ENCODE data around the gene ABHD16A.

Gene ABHD16A

DNA sequence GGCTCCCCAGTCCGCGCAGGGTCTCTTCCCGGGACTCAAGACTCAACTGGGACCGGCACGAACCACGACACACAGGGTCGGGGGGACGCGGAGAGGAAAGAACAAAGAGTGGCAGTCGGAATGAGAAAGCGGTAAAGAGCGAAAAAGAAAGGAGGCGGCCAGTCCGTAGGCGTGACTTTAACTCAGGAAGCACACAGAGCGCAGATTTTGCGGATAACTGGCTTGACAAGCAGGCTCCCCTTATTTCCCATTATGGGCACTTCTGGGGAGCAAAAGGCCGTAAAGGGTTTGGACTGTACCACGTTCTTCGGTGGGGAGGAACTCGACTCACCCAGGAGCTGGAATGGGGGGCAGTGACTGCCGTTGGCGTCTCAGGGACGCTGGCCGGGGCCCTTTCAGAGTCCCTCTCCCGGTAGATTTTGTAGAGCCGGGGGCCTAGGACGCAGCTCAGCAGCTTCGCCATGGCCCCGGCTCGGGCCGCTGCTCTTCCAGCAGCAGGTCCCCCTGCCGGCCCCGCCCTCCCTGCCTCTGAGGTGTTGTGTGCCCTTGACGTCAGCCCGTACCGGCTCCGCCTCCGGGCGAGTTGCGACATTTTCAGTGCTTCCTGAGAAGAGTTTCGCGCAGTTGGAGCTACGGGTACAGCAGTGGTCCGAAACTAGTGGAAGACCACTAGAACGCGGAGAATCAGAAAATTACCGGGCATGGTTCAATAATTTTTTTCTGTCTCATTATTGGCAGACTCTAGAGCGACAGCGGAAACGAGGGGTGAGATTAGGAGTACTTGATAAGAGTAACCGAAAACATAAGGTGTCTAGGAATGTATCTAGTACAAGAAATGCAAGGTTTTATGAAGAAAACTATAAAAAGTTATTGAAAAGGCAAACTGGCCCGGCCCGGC, at the start of gene ABHD16A:
Gene ABHD16A (minus strand): TSS at position 506 of the 898 bp plus-strand sequence. CDS start 43 bp downstream, at position 463.
- peak; percentile 96 to 100 (median 98) for DNase-seq
- intact Hi-C loops (cut with DNase I) = loop anchor here (2.0 to 10.0 kb wide), 2 partner anchors 92 to 160 kb away; partner anchors contain the start of genes NEU1 and VARS1

DNA sequence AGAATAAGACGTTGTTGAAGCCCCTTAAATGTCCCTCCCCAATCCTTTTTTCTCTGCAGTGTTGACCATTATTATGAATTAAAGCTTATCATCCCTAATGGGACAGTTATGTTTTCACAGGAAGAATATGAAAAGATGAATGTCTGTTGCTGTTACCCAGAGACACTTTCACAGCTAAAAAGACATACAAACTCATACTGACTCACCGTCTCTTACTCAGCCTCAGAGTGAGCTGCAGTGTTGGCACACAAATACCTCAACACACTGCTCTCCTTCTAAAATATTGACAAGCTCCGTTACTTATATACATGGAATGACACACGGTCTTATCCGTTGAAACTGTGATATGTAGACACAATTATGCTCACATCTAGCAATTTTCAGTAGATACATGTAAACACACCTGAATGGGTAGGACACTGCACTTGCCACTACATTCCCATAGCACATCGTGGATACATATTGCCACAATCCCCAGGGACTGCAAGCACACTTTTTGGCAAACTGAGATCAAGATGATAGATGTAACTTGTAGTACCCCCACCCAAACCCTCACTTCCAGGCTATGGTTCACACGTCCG, 49.7 kb upstream of the ABHD16A start:
- no peak for DNase-seq
- intact Hi-C loops (cut with DNase I) = no loop called here

DNA sequence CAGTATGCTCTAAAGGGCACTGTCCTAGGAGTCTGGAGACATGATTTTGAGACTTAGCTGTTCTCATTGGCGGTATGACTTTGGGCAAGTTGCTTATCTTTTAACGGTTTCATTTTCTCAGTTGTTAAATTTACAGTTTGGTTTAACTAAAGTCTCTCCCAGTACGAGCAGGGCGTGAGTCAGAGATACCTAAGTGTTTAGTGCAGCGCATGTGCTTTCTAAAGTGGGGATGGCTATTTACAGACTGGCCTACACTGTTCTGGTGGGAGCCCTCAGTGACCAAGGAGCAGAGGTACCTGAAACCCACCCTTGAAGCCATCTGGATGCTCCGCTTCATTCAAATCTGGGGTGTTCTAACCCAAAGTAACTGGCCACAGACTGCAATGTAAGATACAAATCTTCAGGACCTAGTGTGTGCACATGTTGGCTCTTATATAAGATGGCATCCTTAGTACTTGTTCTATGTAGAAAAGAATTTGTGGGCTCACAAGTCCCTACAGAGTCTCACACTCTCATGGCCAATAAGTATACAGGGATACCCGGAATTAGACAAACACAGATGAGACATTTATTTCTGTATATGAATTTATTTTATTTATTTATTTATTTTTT, 47.4 kb upstream of the ABHD16A start:
- intact Hi-C loops (cut with DNase I) = no loop called here
- no peak for DNase-seq

DNA sequence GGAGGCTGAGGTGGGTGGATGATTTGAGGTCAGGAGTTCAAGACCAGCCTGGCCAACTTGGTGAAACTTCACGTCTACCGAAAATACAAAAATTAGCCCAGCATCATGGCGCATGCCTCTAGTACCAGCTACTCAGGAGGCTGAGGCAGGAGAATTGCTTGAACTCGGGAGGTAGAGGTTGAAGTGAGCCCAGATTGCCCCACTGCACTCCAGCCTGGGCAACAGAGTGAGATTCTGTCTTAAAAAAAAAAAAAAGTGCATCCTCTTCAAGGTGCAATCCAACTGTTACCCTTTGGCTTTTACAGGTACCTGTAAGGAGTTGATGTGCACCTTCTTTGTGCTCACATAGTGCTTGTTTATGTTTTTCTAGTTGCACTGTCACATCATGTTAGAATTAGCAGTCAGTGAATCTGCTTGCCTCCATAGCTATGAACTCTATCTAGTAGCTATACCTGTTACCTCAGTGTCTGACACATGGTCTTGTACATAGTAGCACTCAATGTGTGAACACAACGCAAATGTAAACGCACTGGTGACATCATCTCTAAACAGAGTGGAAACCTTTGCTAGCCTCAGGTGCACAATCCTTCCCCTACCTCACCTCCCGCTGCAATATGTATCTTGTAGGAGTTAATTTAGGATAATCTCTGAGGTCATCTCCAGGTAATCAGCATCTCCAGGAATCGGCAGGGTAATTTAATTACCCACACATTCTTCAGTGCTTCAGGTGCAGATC, 46.3 kb upstream of the ABHD16A start:
- intact Hi-C loops (cut with DNase I) = no loop called here
- no peak for DNase-seq

DNA sequence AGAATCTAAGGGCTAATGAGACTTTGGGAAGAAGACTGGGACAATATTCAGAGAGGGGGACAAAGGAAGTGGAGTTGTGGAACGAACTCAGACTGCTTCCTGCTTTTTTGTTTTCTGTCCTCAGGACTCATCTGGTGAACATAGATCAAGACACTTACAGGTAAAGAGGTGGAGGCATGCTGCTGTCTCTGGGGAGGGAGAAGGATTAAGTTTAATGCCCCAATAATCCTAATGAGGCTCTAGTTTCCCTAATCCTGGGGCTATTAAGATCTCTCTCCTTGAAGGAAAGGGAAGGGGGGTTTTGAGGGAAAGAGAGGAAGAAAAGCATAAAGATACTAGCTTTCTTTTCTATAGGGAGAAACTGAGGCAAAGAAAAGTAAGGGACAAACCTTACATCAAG, 41.3 kb upstream of the ABHD16A start:
- no peak for DNase-seq
- intact Hi-C loops (cut with DNase I) = no loop called here

DNA sequence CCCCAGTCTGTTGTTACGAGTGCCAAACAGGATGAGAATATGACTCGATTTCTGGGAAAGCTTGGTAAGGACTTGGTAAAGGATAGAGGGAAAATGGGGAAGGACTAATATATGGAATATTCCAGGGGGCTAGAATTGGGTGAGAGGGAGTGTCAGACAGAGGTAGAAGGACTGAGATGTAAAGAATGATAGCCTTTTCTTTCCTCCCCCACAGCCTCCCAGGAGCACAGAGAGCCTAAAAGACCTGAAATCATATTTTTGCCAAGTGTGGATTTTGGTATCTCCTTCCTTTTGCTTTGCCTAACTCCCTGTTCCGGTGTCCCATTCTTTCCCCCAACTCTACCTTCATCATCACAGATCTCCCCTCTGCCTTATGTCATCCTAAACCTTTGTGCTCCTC, 39.8 kb upstream of the ABHD16A start:
- intact Hi-C loops (cut with DNase I) = no loop called here

DNA sequence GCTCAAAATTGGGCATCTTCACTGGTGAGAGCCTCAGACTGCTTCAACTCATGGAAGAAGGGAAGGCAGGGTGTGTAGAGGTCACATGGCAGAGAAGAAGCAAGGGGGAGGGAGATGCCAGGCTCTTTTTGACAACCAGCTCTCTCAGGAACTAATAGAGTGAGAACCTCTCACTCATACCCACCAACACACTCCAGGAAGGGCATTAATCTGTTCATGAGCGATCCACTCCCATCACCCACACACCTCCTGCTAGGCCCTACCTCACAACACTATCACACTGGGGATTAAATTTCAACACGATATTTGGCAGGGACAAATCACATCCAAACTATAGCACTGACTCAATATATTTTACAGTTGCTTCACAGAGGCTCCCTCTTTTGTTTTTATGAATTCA, 38.7 kb upstream of the ABHD16A start:
- intact Hi-C loops (cut with DNase I) = no loop called here
- peak in 1 of 10 donors; percentile 8 for DNase-seq

More for the DNA sequence above, 39.8 kb upstream of the ABHD16A start:
- no peak for DNase-seq

DNA sequence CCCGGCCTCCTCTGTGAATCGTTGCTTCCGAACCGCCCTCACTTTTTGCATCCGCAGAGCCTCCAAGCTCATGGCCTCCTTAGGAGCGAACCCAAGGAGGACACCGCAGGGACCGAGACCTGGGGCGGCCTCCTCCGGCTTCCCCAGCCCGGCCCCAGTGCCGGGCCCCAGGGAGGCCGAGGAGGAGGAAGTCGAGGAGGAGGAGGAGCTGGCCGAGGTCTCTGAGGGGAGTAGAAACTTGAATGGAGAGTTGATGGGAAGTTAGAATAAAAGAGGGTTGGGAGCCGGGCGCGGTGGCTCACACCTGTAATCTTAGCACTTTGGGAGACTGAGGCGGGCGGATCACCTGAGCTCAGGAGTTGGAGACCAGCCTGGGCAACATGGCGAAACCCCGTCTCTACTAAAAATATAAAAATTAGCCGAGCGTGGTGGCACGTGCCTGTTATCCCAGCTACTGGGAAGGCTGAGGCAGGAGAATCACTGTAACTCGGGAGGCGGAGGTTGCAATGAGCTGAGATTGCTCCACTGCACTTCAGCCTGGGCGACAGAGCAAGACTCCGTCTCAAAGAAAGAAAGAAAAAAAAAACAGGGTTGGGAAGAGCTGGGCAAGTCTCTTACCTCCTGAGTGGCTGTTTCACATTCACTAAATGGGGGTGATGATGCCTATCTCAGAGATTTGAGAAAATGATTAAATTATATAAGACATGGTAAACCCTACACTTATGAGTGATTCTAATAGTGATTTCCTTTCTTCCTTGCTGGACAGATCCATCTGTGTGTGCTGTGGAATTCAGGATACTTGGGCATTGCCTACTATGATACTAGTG, 37.5 kb upstream of the ABHD16A start:
- intact Hi-C loops (cut with DNase I) = no loop called here
- no peak for DNase-seq

DNA sequence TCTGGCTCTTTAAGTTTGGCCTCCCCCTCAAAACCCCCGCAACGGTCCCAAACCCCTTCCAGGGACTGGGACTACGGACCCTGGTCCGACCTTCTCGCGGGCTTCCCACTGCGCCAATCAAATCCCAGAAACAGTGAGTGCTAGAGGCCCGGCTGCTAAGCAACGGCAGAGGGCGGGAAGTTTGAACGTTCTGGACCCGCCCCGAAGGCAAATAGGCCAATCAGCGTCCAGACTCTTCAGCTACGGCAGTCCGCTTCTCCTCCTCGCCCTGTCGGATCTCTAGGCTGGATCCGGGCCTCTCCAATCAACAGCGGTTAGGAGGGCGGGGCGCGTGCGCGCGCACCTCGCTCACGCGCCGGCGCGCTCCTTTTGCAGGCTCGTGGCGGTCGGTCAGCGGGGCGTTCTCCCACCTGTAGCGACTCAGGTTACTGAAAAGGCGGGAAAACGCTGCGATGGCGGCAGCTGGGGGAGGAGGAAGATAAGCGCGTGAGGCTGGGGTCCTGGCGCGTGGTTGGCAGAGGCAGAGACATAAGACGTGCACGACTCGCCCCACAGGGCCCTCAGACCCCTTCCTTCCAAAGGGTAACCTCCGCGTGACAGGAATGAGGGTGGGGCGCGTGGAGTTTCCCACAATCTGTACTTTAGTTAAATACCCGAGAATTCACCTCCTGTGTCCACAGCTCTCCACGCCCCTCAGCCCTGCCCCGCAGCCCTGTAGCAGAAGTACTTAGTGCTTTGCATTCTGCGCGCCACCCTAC, 36.7 kb upstream of the ABHD16A start, which contains the start of gene MSH5:
Gene MSH5 (plus strand): TSS at position 367 of the 758 bp plus-strand sequence. CDS start 462 bp downstream, outside the sequence.
- peak; percentile 95 to 100 (median 98) for DNase-seq
- intact Hi-C loops (cut with DNase I) = loop anchor here (10.0 kb wide), 1 partner anchor 55 kb away; the partner anchor contains the start of gene VARS1

DNA sequence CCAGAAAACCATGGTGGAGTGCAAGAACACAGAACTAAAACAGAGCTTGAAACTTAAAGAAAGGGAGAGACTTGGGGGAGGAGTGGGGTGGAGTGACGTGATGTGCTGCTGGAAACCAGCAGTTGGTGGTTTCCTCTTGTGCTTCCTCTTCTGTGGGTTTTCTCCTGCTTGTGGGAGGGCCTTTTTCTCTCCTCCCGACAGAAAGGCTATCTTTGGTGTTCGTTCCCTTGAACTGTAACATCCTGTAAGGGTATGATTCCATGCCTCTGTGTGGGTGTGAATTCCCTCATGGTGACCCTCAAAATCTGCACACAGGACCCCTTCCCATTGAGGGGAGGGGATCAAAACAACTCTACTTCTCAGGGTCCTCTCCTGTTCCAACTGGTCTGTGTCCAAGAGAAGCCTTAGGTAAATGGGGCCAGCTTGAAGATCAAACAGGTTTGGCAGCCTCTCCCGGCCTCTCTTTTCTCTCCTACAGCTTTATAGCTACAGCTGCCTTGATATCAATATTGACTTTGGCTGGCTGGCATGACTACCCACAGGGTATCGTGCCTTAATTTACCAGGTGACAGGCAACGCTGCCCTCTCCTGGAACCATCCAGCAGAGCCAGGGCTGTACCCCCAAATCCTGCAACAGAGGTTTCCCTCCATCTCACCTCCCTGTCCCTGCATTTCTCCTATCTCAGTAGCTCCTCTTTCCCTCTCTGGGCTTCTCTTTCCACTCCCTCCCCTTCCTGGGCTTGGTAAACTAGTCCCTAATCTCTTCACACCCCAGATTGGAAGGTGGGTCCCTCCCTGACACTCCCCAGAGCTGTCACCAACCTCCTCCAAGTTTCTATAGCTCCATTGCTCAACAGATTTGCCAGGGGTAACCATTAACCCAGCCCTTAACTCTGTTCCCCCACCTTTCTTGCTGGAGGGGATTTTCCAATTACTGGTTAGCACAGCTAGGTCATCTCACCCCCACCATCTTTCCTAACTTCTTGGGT, 35.2 kb upstream of the ABHD16A start:
- DNase-seq = no peak
- intact Hi-C loops (cut with DNase I) = loop anchor here (10.0 kb wide), 1 partner anchor 57 kb away; the partner anchor contains the start of gene VARS1

DNA sequence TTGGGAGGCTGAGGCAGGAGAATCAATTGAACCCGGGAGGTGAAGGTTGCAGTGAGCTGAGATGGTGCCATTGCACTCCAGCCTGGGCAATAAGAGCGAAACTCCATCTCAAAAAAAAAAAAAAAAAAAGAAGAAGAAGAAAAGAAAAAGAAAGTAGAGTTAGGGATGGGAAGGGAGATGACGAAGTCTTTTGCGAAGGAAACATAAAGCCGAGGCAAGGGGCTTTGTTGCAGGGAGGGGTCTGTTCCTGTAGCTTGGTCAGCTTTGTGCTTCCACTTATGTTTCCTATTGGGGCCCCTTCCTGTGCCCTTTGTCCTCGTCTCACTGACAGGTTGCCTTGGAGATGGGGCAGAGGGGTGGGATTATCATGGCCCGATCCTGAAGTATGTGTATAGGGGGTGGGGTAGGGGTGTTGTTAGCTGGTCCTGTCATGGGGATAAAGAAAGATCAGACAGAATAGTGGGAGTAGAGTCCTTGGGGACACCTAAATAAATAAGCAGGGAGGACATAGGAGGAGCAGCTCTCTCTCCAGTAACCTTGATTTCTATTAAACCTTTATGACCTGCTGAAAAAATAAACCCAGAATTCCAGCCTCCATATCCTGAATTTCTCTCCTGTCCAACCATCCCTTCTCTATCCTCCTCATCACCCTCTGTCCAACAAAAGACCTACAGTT, 34.3 kb upstream of the ABHD16A start:
- intact Hi-C loops (cut with DNase I) = loop anchor here (10.0 kb wide), 1 partner anchor 57 kb away; the partner anchor contains the start of gene VARS1
- DNase-seq = peak in 1 of 10 donors; percentile 9

DNA sequence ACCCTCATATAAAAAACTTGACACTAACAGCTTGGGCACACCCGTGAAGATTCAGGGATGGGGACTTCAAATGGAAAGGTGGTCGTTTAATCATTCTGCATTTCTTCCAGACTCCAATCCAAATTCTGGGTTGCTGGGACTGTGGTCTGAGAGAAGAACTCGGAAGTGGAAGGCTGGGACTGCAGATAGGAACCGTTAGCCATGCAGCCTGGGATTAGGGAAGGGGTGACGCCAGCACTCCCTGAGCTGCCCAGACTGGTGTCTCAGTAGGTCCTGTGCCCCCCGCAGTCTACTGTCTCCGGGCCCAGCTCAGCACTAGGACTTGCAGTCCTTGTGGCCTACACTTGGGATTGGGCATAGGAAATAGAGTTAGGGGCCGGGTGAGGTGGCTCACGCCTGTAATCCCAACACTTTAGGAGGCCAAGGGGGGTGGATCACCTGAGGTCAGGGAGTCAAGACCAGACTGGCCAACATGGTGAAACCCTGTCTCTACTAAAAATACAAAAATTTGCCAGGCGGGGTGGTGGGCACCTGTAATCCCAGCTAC, 33.7 kb upstream of the ABHD16A start:
- intact Hi-C loops (cut with DNase I) = loop anchor here (10.0 kb wide), 1 partner anchor 58 kb away; the partner anchor contains the start of gene VARS1
- no peak for DNase-seq

DNA sequence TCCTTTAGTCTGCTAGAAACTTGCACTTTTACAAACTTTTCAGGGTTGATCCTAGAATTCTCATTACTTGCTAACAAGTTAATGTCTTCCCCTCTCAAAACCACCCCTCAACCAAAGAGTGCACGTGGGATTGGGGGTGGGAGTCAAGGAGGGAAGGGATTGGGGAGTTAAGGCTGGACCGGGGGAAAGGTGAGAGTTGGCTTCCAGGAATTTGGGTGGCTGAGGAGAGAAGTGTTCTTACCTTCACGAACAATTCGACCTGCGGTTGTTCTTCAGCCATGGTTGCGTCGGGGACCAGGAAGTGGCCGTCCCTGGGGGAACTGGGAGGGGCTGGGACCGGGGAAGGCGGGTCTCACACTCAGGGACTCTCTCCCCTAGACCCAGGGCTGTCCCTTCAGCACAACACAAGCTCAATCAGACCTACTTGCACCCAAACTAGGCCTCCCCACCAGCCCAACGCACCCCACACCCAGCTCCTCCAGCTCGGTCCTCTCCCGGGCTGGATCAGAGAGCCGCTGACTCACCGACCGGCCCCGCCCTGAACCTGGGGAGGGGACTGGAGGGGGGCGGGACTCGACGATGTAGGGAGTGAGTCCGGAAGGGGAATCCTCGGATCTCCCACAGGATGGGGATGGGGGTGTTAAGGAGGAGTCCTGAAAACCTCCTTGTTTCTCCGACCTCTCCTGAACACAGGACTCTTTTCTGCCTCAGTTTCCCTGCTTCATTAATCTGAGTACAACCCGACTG, 33.1 kb upstream of the ABHD16A start, which contains the start of gene CLIC1:
Gene CLIC1 (minus strand): TSS at position 510 of the 747 bp plus-strand sequence. CDS start 230 bp downstream, at position 280.
- intact Hi-C loops (cut with DNase I) = loop anchor here (10.0 kb wide), 1 partner anchor 59 kb away; the partner anchor contains the start of gene VARS1
- DNase-seq = peak in 2 of 10 donors; percentile 26 to 81

DNA sequence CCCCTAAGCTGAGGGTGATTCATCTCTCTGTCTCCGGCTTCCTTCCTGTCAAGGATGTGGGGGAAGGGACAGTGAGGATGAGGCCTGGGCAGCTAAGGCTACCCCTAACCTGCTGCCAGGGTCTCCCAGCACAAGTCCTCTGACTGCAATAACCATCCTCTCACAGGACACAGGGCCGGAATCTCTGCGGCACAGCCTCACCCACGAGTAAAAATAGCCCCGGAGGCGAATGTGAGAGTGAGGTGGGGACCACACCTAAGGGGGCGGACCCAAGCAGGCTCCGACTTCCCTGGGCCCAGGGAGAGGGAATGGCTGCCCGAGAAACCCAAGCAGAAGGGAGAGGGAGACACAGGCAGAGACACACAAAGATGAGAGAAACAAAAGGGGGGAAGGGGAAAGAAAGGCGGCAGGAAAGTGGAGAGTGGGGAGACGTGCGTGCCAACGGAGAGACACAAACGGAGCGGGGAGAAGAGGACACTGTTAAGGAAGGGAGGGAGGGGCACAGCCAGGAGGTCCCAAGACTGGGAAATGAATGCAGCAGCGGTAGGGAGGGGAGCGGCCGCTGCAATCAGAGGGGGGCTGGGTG, 31.8 kb upstream of the ABHD16A start:
- DNase-seq = peak in 1 of 10 donors; percentile 70
- intact Hi-C loops (cut with DNase I) = loop anchor here (10.0 kb wide), 1 partner anchor 60 kb away; the partner anchor contains the start of gene VARS1
